Measurements from ENCODE around the gene TPP1. TPM values are rescaled to one million over a fixed set of nuclear protein-coding genes. Genes with fewer than 3 reads are reported as not detected.

The TPP1 gene
- total and polyA plus RNA-seq, 10 of the 15 experiments (the other 5 are each of a cell fraction or from before 2014, with no cell fraction given) = 7.5 to 64.6 (median 38.3) TPM

Other genes with a start within 250 kb of the TPP1 start
Only the 7 nearest of the 17 such genes appear.
- 40.5 and 41.4 TPM in 2 replicates for gene TIMM10B, start 137.9 kb downstream of the TPP1 start, total RNA-seq (2014; rRNA removed)
- gene TIMM10B, start 137.9 kb downstream of the TPP1 start, total RNA-seq (2014; rRNA removed; fragmentation: Illumina TruSeq; extraction: Trizol) = 28.8 and 30.3 TPM in 2 replicates
- gene TIMM10B, start 137.9 kb downstream of the TPP1 start, total RNA-seq (2021) = 39.2 and 42.1 TPM in 2 replicates
- 58.6 and 64.3 TPM in 2 replicates for gene TIMM10B, start 137.9 kb downstream of the TPP1 start, polyA plus RNA-seq (2011; rRNA removed)
- gene TIMM10B, start 137.9 kb downstream of the TPP1 start, polyA plus RNA-seq (2014; fragmentation: Illumina TruSeq; extraction: Trizol) = 32.9 and 36.1 TPM in 2 replicates
- gene TIMM10B, start 137.9 kb downstream of the TPP1 start, polyA plus RNA-seq (2014; fragmentation: Nextera tagmentation; extraction: Ambion mirVana) = 100 to 1,000 TPM in 1 of 2 experiments, 10 to 100 TPM in 1; 93.3 to 126 TPM
- 33.5 and 47.8 TPM in 2 replicates for gene TIMM10B, start 137.9 kb downstream of the TPP1 start, polyA plus RNA-seq (2014; rRNA removed)
- gene TIMM10B, start 137.9 kb downstream of the TPP1 start, polyA plus RNA-seq (2016; fragmentation: Nextera tagmentation; extraction: Ambion mirVana) = 10 to 100 TPM; 58.4 to 61.6 TPM
- gene DNHD1, start 122.1 kb downstream of the TPP1 start, total RNA-seq (2014; rRNA removed) = 10.1 and 11.7 TPM in 2 replicates
- 6.7 and 7.8 TPM in 2 replicates for gene DNHD1, start 122.1 kb downstream of the TPP1 start, total RNA-seq (2014; rRNA removed; fragmentation: Illumina TruSeq; extraction: Trizol)
- 12.3 and 14.0 TPM in 2 replicates for gene DNHD1, start 122.1 kb downstream of the TPP1 start, total RNA-seq (2021)
- gene DNHD1, start 122.1 kb downstream of the TPP1 start, polyA plus RNA-seq (2011; rRNA removed) = 9.4 and 13.6 TPM in 2 replicates
- gene DNHD1, start 122.1 kb downstream of the TPP1 start, polyA plus RNA-seq (2014; fragmentation: Illumina TruSeq; extraction: Trizol) = 7.6 and 10.6 TPM in 2 replicates
- gene DNHD1, start 122.1 kb downstream of the TPP1 start, polyA plus RNA-seq (2014; fragmentation: Nextera tagmentation; extraction: Ambion mirVana) = 1 to 10 TPM in 1 of 2 experiments, under 1 TPM in 1; 0.99 to 1.1 TPM
- gene DNHD1, start 122.1 kb downstream of the TPP1 start, polyA plus RNA-seq (2014; rRNA removed) = 16.5 and 16.9 TPM in 2 replicates
- 1 to 10 TPM; 4.0 to 6.1 TPM for gene DNHD1, start 122.1 kb downstream of the TPP1 start, polyA plus RNA-seq (2016; fragmentation: Nextera tagmentation; extraction: Ambion mirVana)
- gene RRP8, start 15.8 kb downstream of the TPP1 start, total RNA-seq (2014; rRNA removed) = 20.5 and 27.3 TPM in 2 replicates
- 14.2 and 15.4 TPM in 2 replicates for gene RRP8, start 15.8 kb downstream of the TPP1 start, total RNA-seq (2014; rRNA removed; fragmentation: Illumina TruSeq; extraction: Trizol)
- 26.3 and 27.3 TPM in 2 replicates for gene RRP8, start 15.8 kb downstream of the TPP1 start, total RNA-seq (2021)
- gene RRP8, start 15.8 kb downstream of the TPP1 start, polyA plus RNA-seq (2011; rRNA removed) = 21.7 and 22.5 TPM in 2 replicates
- gene RRP8, start 15.8 kb downstream of the TPP1 start, polyA plus RNA-seq (2014; fragmentation: Illumina TruSeq; extraction: Trizol) = 21.5 and 26.1 TPM in 2 replicates
- 10 to 100 TPM in 1 of 2 experiments, 1 to 10 TPM in 1; 4.7 to 15.8 TPM for gene RRP8, start 15.8 kb downstream of the TPP1 start, polyA plus RNA-seq (2014; fragmentation: Nextera tagmentation; extraction: Ambion mirVana)
- gene RRP8, start 15.8 kb downstream of the TPP1 start, polyA plus RNA-seq (2014; rRNA removed) = 20.6 and 21.8 TPM in 2 replicates
- 10 to 100 TPM; 51.0 to 51.2 TPM for gene RRP8, start 15.8 kb downstream of the TPP1 start, polyA plus RNA-seq (2016; fragmentation: Nextera tagmentation; extraction: Ambion mirVana)
- 73.7 and 74.2 TPM in 2 replicates for gene ILK, start 15.6 kb downstream of the TPP1 start, total RNA-seq (2014; rRNA removed)
- gene ILK, start 15.6 kb downstream of the TPP1 start, total RNA-seq (2014; rRNA removed; fragmentation: Illumina TruSeq; extraction: Trizol) = 75.0 and 76.6 TPM in 2 replicates
- gene ILK, start 15.6 kb downstream of the TPP1 start, total RNA-seq (2021) = 90.4 and 90.7 TPM in 2 replicates
- 121 and 163 TPM in 2 replicates for gene ILK, start 15.6 kb downstream of the TPP1 start, polyA plus RNA-seq (2011; rRNA removed)
- gene ILK, start 15.6 kb downstream of the TPP1 start, polyA plus RNA-seq (2014; fragmentation: Illumina TruSeq; extraction: Trizol) = 108 and 111 TPM in 2 replicates
- gene ILK, start 15.6 kb downstream of the TPP1 start, polyA plus RNA-seq (2014; fragmentation: Nextera tagmentation; extraction: Ambion mirVana) = 10 to 100 TPM; 51.8 to 77.8 TPM
- 91.9 and 93.7 TPM in 2 replicates for gene ILK, start 15.6 kb downstream of the TPP1 start, polyA plus RNA-seq (2014; rRNA removed)
- gene ILK, start 15.6 kb downstream of the TPP1 start, polyA plus RNA-seq (2016; fragmentation: Nextera tagmentation; extraction: Ambion mirVana) = 100 to 1,000 TPM; 105 to 124 TPM
- 167 and 172 TPM in 2 replicates for gene TAF10, start 7.2 kb downstream of the TPP1 start, total RNA-seq (2014; rRNA removed)
- gene TAF10, start 7.2 kb downstream of the TPP1 start, total RNA-seq (2014; rRNA removed; fragmentation: Illumina TruSeq; extraction: Trizol) = 115 and 120 TPM in 2 replicates
- gene TAF10, start 7.2 kb downstream of the TPP1 start, total RNA-seq (2021) = 184 and 192 TPM in 2 replicates
- 88.7 and 152 TPM in 2 replicates for gene TAF10, start 7.2 kb downstream of the TPP1 start, polyA plus RNA-seq (2011; rRNA removed)
- gene TAF10, start 7.2 kb downstream of the TPP1 start, polyA plus RNA-seq (2014; fragmentation: Illumina TruSeq; extraction: Trizol) = 146 and 159 TPM in 2 replicates
- gene TAF10, start 7.2 kb downstream of the TPP1 start, polyA plus RNA-seq (2014; fragmentation: Nextera tagmentation; extraction: Ambion mirVana) = 10 to 100 TPM; 27.2 to 78.9 TPM
- 251 and 257 TPM in 2 replicates for gene TAF10, start 7.2 kb downstream of the TPP1 start, polyA plus RNA-seq (2014; rRNA removed)
- 100 to 1,000 TPM in 1 of 2 experiments, 10 to 100 TPM in 1; 26.7 to 203 TPM for gene TAF10, start 7.2 kb downstream of the TPP1 start, polyA plus RNA-seq (2016; fragmentation: Nextera tagmentation; extraction: Ambion mirVana)
- 0.34 and 0.38 TPM in 2 replicates for gene DCHS1, start 36.4 kb upstream of the TPP1 start, total RNA-seq (2014; rRNA removed)
- gene DCHS1, start 36.4 kb upstream of the TPP1 start, total RNA-seq (2014; rRNA removed; fragmentation: Illumina TruSeq; extraction: Trizol) = 0.14 and 0.18 TPM in 2 replicates
- 0.56 and 0.64 TPM in 2 replicates for gene DCHS1, start 36.4 kb upstream of the TPP1 start, total RNA-seq (2021)
- 0.01 and 0.04 TPM in 2 replicates for gene DCHS1, start 36.4 kb upstream of the TPP1 start, polyA plus RNA-seq (2011; rRNA removed)
- gene DCHS1, start 36.4 kb upstream of the TPP1 start, polyA plus RNA-seq (2014; fragmentation: Illumina TruSeq; extraction: Trizol) = 0.02 and 0.22 TPM in 2 replicates
- gene DCHS1, start 36.4 kb upstream of the TPP1 start, polyA plus RNA-seq (2014; fragmentation: Nextera tagmentation; extraction: Ambion mirVana) = under 1 TPM in 1 of 2 experiments, not detected in 1; 0.02 TPM
- 0.47 and 0.66 TPM in 2 replicates for gene DCHS1, start 36.4 kb upstream of the TPP1 start, polyA plus RNA-seq (2014; rRNA removed)
- under 1 TPM; 0.04 to 0.09 TPM for gene DCHS1, start 36.4 kb upstream of the TPP1 start, polyA plus RNA-seq (2016; fragmentation: Nextera tagmentation; extraction: Ambion mirVana)
- 82.9 and 83.8 TPM in 2 replicates for gene MRPL17, start 63.9 kb upstream of the TPP1 start, total RNA-seq (2014; rRNA removed)
- gene MRPL17, start 63.9 kb upstream of the TPP1 start, total RNA-seq (2014; rRNA removed; fragmentation: Illumina TruSeq; extraction: Trizol) = 55.1 and 63.3 TPM in 2 replicates
- 85.8 and 91.7 TPM in 2 replicates for gene MRPL17, start 63.9 kb upstream of the TPP1 start, total RNA-seq (2021)
- 70.3 and 97.9 TPM in 2 replicates for gene MRPL17, start 63.9 kb upstream of the TPP1 start, polyA plus RNA-seq (2011; rRNA removed)
- gene MRPL17, start 63.9 kb upstream of the TPP1 start, polyA plus RNA-seq (2014; fragmentation: Illumina TruSeq; extraction: Trizol) = 35.2 and 60.3 TPM in 2 replicates
- 100 to 1,000 TPM; 170 to 171 TPM for gene MRPL17, start 63.9 kb upstream of the TPP1 start, polyA plus RNA-seq (2014; fragmentation: Nextera tagmentation; extraction: Ambion mirVana)
- 80.6 and 83.5 TPM in 2 replicates for gene MRPL17, start 63.9 kb upstream of the TPP1 start, polyA plus RNA-seq (2014; rRNA removed)
- gene MRPL17, start 63.9 kb upstream of the TPP1 start, polyA plus RNA-seq (2016; fragmentation: Nextera tagmentation; extraction: Ambion mirVana) = 100 to 1,000 TPM; 122 to 134 TPM

All from GM12878 (cell line).